ENCODE data around the gene GLRA2.

DNA sequence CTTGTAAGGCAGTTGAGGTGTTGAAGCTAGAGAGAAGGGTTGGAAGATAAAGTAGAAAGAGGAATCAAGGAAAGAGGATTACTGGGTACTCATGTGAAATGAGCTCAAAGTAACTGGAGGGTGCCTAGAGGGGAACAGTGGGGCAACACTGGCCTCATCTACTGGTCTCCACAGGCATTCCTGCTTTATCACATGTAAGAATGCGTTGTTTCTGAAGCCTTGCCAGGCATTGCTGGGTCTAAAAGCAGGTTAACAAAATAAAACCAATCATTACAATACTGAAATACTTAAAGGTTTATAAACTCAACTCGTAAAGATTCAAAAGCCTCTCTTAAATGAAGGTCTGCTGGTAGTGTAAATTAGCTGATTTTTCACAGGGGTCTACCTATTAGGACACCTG, 247.6 kb downstream of the GLRA2 start:
- TF ChIP-seq, protein P1, sequence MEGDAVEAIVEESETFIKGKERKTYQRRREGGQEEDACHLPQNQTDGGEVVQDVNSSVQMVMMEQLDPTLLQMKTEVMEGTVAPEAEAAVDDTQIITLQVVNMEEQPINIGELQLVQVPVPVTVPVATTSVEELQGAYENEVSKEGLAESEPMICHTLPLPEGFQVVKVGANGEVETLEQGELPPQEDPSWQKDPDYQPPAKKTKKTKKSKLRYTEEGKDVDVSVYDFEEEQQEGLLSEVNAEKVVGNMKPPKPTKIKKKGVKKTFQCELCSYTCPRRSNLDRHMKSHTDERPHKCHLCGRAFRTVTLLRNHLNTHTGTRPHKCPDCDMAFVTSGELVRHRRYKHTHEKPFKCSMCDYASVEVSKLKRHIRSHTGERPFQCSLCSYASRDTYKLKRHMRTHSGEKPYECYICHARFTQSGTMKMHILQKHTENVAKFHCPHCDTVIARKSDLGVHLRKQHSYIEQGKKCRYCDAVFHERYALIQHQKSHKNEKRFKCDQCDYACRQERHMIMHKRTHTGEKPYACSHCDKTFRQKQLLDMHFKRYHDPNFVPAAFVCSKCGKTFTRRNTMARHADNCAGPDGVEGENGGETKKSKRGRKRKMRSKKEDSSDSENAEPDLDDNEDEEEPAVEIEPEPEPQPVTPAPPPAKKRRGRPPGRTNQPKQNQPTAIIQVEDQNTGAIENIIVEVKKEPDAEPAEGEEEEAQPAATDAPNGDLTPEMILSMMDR (IDR thresholded peaks at IDR 0.05 in 4 of 5, conservative IDR thresholded peaks at IDR 0.05 in 1 of 5), result no peak
- TF ChIP-seq POLR2A (IDR thresholded peaks at IDR 0.05), result no peak

All from gastrocnemius medialis (tissue), 4 donors.